ENCODE results near the gene SFXN4.
"Not testable (repeated sequence)": the region's sequence is repeated elsewhere in the genome, so short reads cannot be mapped to it uniquely, and the experiment has no call there.

- TF ChIP-seq POLR2A (IDR thresholded peaks at IDR 0.05), result not testable (repeated sequence)
- TF ChIP-seq, protein P1, sequence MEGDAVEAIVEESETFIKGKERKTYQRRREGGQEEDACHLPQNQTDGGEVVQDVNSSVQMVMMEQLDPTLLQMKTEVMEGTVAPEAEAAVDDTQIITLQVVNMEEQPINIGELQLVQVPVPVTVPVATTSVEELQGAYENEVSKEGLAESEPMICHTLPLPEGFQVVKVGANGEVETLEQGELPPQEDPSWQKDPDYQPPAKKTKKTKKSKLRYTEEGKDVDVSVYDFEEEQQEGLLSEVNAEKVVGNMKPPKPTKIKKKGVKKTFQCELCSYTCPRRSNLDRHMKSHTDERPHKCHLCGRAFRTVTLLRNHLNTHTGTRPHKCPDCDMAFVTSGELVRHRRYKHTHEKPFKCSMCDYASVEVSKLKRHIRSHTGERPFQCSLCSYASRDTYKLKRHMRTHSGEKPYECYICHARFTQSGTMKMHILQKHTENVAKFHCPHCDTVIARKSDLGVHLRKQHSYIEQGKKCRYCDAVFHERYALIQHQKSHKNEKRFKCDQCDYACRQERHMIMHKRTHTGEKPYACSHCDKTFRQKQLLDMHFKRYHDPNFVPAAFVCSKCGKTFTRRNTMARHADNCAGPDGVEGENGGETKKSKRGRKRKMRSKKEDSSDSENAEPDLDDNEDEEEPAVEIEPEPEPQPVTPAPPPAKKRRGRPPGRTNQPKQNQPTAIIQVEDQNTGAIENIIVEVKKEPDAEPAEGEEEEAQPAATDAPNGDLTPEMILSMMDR (IDR thresholded peaks at IDR 0.05), result not testable (repeated sequence)
These were observed 57.7 kb downstream of the SFXN4 start for GRCh38 chr10:119107771-119108170.

Data from adrenal gland (tissue), 5 donors.